HG03025 (cell line): ENCODE measurements around the gene ARMC5.
"Not testable (repeated sequence)": the region's sequence is repeated elsewhere in the genome, so short reads cannot be mapped to it uniquely, and the experiment has no call there.

ENCODE experiments used
- ATAC-seq: cut with Tn5 transposase; IDR thresholded peaks from one replicate; pipeline ENCODE4 v1.9.1; 2021; ENCODE audit warnings: mild to moderate bottlenecking, moderate library complexity; ENCODE audit not compliant: unreplicated experiment, low FRiP score

ARMC5 gene, protein sequence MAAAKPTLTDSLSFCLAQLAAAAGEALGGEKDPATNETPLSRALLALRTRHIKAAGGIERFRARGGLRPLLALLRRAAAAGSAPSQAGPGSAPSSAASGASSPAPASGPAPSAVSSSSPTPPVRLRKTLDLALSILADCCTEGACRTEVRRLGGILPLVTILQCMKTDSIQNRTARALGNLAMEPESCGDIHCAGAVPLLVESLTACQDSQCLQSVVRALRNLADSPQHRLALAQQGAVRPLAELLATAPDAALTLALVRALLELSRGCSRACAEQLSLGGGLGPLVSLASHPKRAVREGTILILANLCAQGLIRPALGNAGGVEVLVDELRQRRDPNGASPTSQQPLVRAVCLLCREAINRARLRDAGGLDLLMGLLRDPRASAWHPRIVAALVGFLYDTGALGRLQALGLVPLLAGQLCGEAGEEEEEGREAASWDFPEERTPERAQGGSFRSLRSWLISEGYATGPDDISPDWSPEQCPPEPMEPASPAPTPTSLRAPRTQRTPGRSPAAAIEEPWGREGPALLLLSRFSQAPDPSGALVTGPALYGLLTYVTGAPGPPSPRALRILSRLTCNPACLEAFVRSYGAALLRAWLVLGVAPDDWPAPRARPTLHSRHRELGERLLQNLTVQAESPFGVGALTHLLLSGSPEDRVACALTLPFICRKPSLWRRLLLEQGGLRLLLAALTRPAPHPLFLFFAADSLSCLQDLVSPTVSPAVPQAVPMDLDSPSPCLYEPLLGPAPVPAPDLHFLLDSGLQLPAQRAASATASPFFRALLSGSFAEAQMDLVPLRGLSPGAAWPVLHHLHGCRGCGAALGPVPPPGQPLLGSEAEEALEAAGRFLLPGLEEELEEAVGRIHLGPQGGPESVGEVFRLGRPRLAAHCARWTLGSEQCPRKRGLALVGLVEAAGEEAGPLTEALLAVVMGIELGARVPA

DNA sequence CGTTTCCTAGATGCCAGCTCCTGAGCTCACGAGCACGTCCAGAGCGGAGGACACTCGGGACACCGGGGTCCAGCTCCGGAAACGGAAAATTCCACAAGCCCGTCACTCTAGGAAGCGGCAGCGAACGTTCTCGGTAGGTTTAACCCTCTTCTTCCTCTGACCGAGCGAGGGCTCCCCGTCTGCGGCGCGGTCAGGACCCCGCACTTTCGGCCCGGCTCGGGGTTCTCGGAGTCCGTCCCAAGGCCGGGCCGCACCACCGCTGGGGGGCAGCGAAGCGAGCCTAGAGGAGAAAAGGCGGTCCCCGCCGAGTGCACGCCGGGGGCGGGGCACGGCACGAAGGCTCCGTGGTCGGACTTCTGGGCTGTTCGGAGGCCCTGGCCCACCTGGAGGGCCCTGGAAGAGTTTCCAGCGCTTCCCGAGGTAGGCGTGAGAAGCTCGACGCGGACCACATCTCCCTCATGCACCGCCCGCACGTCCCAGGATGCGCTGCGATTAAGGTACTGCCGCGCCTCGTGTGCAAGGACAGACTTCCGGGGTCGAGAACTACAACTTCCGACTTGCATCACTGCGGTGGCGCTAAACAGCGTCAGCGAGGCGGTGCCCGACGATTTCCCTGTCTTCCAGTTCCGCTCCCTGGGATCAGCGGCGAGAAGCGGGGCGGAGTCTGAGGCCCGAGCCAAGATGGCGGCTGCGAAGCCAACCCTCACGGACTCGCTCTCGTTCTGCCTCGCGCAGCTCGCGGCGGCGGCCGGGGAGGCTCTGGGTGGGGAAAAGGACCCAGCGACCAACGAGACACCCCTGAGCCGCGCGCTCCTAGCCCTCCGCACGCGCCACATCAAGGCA, at the start of gene ARMC5:
Gene ARMC5 (plus strand): TSS at position 658 of the 843 bp plus-strand sequence. CDS start 24 bp downstream, at position 682.
- peak; percentile 78 for ATAC-seq

DNA sequence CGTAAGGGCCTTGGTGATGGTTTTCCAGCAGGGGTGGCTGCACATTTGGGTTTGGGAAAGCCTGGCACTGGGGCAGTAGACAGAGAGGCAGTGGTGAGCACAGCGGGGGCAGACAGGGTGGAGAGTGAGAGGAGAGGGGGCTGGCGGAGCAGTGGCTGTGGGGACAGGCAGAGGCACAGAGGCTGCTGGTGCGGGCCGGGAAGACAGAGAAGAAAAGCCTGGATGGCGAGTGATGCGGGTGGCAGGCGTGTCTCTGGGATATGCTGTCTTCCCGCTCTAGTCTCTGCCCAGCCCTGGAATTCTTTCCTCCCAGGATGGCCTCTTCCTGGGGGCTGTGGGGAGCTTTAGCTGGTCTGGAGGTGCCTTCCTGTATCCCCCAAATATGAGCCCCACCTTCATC, 49.2 kb upstream of the ARMC5 start:
- ATAC-seq = no peak

DNA sequence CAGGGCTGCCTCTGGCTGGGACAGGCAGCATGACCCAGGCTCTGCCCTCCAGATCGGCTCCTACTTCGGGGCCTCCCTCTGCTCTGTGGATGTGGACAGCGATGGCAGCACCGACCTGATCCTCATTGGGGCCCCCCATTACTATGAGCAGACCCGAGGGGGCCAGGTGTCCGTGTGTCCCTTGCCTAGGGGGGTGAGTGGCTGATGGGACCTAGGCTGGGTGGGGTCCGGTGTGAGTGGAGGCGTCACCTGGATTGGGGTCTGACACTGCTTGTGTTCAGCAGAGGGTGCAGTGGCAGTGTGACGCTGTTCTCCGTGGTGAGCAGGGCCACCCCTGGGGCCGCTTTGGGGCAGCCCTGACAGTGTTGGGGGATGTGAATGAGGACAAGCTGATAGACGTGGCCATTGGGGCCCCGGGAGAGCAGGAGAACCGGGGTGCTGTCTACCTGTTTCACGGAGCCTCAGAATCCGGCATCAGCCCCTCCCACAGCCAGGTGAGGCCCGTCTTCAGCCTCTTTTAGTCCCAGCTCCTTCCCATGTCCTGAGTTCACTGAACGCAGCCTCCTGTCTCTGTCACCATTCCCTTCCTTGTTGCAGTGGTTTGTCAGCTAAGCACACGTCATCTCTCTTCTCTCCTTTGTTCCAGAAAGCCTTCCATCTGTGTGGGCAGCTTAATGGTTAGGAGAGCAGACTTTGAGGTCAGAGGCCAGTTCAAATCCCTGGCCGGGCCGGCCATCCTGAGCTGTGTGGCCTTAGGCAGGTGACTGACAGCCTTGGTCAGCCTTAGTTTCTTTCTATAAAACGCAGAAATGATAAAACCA, 48.1 kb upstream of the ARMC5 start:
- no peak for ATAC-seq

DNA sequence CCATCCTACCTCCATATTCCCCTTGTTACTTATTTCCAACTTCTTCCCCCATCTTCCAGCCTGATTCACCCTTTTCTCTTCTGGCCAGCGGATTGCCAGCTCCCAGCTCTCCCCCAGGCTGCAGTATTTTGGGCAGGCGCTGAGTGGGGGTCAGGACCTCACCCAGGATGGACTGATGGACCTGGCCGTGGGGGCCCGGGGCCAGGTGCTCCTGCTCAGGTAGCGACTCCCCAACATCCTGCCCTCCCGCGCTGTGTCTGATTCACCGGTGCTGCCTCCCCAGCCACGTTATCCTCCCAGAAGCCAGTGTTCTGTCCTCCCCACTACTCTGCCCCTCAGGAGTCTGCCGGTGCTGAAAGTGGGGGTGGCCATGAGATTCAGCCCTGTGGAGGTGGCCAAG, 46.6 kb upstream of the ARMC5 start:
- ATAC-seq = no peak

DNA sequence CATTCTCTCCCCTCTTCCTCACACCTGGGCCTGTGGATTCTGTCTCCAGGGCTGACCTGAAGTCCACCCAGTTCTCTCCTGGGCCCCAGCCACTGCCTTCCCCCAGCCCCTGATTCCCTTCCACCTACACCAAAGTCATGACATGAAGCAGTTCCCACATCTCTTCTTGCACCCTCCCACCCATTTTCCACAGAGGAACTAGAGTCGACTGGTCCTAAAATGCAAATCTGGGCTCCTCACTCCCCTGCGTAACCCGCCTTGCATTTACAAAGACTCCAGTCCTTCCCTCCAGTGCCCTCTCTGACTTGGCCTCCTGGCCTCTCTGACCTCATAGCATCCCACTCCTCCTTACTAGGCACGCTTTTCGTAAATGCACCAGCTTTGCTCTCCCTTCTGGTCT, 45.9 kb upstream of the ARMC5 start:
- no peak for ATAC-seq

DNA sequence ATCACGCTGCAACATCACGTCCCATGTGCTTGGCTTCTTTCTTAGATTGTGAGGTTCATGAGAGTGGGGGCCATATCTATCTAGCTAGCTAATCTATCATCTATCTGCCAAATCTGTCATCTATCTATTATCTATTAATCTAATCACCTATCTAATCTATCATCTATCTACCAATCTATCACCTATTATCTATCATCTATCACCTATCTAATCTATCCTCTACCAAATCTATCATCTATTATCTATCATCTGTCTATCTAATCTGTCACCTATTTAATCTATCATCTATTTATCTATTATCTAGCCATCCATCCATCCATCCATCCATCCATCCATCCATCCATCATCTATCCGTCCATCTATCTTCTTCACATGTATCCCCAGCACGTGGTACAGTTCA, 45.4 kb upstream of the ARMC5 start:
- no peak for ATAC-seq

DNA sequence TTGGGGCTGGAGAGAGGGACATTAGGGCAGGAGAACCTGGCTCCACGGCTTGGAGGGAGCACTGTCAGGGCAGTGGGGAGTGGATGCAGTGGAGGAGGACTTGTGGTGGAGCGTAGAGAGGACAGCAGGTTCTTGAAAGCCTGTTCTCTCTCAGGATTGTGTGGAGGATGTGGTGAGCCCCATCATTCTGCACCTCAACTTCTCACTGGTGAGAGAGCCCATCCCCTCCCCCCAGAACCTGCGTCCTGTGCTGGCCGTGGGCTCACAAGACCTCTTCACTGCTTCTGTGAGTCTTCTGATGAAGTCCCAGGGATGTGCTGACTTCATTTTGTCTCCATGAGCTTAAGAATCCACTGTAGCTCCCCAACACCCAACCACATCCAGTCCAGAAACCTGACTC, 44.6 kb upstream of the ARMC5 start:
- no peak for ATAC-seq

DNA sequence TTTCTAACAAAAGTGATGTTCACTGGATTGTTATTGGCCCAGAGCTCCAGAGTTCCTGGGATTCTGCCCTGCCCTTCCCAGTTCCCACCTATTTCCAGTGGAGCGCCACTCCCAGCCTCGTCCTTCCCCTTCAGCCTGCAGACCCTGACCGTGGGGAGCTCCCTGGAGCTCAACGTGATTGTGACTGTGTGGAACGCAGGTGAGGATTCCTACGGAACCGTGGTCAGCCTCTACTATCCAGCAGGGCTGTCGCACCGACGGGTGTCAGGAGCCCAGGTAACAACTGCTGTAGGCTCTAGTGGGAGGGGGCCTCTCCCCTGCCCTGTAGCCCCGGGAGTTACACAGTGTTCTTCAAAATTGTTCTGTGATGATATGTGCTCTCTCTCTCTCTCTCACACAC, 42.9 kb upstream of the ARMC5 start:
- no peak for ATAC-seq

DNA sequence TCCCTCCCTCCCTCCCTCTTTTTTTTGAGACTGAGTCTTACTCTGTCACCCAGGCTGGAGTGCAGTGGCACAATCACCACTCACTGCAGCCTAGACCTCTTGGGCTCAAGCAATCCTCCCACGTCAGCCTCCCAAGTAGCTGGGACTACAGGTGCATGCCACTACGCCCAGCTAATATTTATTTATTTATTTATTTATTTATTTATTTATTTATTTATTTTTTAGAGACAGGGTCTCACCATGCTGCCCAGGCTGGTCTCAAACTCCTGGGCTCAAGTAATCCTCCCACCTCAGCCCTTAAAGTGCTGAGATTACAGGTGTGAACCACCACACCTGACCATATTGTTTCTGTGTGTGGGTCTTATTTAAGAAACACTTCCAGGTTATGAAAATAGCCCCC, 42.3 kb upstream of the ARMC5 start:
- not testable (repeated sequence) for ATAC-seq

DNA sequence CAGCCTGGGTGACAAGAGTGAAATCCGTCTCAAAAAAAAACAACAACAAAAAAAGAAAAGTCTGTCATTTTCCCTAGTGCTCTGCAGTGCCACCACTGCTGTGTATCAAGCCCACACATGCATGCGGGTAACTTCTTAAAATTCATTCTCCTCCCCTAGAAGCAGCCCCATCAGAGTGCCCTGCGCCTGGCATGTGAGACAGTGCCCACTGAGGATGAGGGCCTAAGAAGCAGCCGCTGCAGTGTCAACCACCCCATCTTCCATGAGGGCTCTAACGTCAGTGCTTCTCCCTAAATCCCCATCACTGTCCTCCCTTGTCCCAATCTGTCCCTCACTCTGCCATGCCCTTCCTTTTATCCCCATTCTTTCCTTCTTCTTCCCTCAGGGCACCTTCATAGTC, 41.4 kb upstream of the ARMC5 start:
- ATAC-seq = no peak

DNA sequence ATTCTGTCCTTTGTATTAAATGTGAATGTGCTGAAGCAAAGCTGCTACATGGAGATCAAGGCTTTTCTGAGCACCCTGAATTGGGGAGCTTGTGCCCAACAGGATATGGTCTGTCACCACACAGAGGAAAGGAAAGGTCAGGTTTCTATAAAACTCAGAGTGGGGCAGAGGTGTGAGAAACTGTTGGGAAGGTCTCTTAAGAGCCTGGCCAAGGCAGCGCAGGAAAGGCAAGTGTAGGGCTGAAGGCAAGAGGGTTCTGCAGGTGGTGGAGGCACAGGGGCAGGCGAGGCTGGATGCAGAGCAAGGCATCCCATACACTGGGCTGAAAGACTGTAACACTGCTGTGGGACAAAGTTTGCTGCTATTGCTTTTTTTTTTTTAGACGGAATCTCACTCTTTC, 39.3 kb upstream of the ARMC5 start:
- no peak for ATAC-seq

DNA sequence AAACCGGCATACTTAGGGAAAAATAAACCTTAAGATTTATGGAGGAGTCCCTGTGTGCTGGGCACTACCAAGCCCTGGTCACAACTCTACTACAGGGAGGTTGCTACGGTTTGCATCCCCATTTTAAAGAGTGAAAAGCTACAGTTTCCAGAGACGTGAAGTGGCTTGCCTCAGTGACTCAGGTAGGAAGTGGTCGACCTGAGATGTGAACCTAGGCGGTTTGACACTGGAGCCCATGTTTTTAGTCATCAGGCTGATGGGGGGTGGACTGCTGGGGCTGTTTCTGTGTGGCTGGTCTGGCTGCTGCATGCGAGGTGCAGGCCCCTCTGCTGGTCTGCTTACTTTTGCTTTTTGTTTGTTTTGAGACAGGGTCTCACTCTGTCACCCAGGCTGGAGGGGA, 37.7 kb upstream of the ARMC5 start:
- no peak for ATAC-seq

DNA sequence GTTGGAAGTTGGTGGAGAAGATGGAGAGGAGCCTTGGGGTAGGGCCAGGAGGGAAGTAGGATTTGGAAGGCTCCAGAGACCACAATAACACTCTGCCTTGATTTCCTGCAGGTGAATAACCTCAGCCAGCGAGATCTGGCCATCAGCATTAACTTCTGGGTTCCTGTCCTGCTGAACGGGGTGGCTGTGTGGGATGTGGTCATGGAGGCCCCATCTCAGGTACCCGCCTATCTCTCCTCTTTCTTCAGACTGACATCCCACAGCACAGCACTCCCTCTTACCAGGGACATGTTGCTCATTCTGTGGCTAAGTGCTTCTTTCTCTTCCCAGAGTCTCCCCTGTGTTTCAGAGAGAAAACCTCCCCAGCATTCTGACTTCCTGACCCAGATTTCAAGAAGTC, 36.1 kb upstream of the ARMC5 start:
- ATAC-seq = no peak

DNA sequence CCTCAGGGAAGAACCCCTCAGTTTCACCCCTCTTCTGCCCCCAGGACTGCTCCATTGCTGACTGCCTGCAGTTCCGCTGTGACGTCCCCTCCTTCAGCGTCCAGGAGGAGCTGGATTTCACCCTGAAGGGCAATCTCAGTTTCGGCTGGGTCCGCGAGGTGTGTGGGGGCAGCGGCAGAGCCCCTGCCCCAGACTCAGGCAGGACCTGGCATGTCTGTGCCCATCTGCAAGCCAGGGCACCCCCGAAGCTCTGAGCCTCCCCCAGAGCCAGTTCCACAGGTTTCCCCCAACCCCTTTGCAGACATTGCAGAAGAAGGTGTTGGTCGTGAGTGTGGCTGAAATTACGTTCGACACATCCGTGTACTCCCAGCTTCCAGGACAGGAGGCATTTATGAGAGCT, 35.5 kb upstream of the ARMC5 start:
- ATAC-seq = no peak

DNA sequence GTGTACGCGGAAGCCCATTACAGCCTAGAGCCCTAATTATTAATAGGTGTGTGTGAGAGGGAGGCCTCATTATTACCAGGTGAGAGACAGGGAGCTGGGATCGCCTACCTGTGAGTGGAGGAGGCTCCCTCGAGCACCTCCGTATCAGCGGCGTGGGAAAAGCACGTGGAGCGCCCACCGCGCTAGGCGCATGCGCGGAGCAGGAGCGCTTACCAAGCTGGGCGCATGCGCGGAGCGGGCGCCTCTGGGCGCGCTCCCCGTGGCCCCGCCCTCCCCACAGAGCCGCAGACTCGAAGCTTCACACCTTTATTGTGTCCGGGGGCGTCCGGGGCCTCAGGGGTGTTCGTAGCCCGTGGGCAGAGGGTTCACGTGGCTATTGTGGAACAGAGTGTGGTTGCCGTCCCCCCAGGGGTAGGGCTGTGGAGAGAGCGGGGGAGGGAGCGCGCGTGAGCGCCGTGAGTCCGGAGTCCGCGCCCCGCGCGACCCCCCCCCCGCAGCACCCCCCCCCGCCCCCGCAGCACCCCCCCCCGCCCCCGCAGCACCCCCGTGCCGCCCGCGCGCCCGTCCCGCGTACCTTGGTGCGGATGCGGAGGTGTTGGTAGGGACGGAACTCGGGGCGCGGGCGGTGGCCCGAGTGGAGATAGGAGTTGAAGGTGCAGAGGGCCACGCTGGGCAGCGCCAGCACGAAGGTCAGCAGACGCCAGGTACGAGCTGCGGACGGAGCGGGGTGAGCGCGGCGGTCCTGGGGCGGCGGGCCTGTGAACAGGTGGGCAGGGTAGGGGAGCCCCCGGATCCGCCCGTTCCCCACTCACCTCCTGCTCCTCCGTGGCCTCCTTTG, 31.6 kb upstream of the ARMC5 start:
- no peak for ATAC-seq

DNA sequence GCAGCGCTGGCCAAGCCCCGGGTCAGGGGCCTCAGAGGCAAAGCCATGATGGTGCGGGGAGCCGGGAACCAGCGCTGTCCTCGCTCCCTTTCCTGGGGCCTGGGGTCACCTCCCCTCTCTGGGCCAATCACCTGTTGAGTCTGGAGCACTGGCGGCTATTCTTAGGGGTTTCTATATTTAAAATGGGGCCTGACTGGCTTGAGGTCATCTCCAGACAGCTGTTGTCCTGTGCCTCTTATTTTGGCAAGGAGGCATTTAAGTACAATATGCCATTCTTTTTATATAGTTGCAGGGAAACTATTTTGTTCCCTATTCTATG, 31.1 kb upstream of the ARMC5 start, which contains the start of gene COX6A2:
Gene COX6A2 (minus strand): TSS at position 82 of the 319 bp plus-strand sequence. CDS start 35 bp downstream, at position 47.
- ATAC-seq = no peak

DNA sequence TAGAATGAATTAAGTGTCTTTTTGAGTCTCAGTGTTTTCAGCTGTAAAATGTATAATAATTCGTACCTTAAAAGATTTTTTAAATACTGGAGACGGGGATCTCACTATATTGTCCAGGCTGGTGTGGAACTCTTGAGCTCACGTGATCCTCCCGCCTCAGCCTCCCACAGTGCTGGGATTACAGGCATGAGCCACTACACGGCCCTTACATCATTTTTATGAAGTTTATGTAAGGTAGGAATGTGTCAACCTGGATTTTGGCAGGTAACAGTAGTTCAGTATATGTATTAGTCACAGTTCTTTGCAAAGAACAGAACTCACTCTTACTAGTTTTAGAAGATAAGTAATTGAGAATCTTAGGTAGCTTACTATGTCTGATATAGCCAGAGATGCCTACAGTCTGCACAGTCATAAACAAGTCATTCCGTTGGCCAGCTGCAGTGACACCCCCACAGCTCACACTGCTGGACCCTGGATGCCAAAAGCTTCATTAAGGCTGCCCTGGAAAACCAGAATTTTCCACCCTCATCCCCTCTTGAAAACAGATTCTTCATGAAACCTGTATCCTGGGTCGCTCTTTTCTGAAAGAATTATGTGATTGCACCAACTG, 30.6 kb upstream of the ARMC5 start:
- no peak for ATAC-seq

DNA sequence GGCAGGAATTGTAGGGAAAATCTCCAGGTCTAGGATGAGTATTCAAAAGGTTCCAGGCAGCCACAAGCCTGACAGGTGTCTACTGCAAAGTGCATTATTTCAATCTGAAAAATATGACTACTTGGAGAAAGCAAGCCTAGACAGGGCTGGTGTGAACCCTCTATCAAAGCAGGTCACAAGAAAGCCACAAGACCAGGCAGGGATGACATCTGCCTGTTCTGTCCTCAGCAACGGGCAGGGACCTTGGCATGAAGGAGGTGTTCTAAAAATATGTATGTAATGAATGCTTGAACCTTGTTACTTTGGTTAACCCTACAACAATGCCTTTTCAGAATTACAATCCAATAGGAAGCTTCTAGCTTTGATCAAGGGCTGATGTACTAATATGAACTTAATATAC, 30.0 kb upstream of the ARMC5 start:
- ATAC-seq = no peak

DNA sequence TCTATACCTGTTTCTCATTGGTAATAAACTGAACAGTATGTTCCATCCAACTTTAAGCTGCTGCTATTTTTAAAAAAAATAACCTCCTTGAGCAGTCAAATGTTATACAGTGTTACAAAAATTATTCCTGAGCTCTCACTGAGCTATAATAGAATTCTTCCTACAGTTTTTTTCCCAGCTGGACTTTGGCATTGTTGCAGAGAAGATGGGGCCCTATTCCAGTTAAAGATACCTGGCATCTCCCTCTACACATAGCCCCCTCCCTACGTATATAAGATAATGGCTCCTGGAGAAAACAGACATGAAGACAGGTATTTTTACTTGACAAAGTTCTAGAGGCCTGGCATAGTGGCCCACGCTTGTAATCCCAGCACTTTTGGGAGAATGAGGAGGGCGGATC, 29.5 kb upstream of the ARMC5 start:
- no peak for ATAC-seq
